Testis (tissue), 2 donors: Measurements from ENCODE around the gene DPH6.

Source experiments
- POLR2A ChIP-seq: fragments of 450-650 bp; IDR thresholded peaks from one replicate; pipeline ENCODE4 v1.6.1; 2017; ENCODE audit warnings: antibody characterized with exemption, mild to moderate bottlenecking, moderate library complexity
- TF ChIP-seq, protein P1 (sequence below), 3 experiments: fragments of 450-650 bp in 2 of 3; fragments of 200-600 bp in 1 of 3; sonication (generic) in 1 of 3; IDR thresholded peaks; one replicate each; pipeline ENCODE4 v1.5.1; 2016 to 2019; ENCODE audit warnings: antibody characterized with exemption in 3 of 3, mild to moderate bottlenecking in 2 of 3, moderate library complexity in 1 of 3

DNA sequence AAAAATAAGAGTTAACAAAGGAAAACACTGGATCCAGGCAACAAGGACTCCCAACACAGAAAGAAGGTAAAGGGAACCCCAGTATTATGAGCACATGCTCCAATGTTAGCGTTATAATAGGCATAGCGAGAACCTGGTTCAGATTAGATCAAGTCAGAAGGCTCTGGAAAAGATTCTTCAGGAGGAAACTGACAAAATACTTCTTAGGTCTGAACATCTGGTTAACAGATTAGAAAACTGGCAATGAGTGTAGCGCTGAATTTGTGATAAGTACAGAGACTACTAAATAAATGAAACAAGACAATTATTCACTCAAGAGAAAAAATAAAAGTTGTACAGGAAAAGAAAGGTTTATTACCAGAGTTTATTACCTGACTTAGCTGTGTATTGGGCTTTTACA, 146.1 kb downstream of the DPH6 start:
- TF ChIP-seq, protein P1, sequence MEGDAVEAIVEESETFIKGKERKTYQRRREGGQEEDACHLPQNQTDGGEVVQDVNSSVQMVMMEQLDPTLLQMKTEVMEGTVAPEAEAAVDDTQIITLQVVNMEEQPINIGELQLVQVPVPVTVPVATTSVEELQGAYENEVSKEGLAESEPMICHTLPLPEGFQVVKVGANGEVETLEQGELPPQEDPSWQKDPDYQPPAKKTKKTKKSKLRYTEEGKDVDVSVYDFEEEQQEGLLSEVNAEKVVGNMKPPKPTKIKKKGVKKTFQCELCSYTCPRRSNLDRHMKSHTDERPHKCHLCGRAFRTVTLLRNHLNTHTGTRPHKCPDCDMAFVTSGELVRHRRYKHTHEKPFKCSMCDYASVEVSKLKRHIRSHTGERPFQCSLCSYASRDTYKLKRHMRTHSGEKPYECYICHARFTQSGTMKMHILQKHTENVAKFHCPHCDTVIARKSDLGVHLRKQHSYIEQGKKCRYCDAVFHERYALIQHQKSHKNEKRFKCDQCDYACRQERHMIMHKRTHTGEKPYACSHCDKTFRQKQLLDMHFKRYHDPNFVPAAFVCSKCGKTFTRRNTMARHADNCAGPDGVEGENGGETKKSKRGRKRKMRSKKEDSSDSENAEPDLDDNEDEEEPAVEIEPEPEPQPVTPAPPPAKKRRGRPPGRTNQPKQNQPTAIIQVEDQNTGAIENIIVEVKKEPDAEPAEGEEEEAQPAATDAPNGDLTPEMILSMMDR (IDR thresholded peaks at IDR 0.05), result no peak
- no peak for TF ChIP-seq POLR2A
